ENCODE results near the gene RMND1.

DNA sequence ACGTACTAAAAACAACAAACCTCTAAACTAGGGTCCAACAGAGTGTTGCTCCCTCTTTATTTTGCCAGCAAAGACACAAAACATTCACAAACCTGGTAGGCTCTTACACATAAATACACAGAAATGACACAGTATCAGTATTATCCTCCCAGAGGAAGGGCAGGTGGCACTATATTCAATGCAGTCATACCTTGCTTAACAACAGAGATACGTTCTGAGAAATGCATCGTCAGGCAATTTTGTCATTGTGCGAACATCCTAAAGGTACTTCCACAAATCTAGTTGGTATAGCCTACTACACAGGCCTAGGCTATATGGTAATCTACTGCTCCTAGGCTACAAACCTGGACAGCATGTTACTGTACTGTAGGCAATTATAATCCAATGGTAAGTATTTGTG, 70.2 kb downstream of the RMND1 start:
- TF ChIP-seq, protein P1, sequence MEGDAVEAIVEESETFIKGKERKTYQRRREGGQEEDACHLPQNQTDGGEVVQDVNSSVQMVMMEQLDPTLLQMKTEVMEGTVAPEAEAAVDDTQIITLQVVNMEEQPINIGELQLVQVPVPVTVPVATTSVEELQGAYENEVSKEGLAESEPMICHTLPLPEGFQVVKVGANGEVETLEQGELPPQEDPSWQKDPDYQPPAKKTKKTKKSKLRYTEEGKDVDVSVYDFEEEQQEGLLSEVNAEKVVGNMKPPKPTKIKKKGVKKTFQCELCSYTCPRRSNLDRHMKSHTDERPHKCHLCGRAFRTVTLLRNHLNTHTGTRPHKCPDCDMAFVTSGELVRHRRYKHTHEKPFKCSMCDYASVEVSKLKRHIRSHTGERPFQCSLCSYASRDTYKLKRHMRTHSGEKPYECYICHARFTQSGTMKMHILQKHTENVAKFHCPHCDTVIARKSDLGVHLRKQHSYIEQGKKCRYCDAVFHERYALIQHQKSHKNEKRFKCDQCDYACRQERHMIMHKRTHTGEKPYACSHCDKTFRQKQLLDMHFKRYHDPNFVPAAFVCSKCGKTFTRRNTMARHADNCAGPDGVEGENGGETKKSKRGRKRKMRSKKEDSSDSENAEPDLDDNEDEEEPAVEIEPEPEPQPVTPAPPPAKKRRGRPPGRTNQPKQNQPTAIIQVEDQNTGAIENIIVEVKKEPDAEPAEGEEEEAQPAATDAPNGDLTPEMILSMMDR (IDR thresholded peaks at IDR 0.05) = no peak
- TF ChIP-seq POLR2A (IDR thresholded peaks at IDR 0.05) (no peak), EP300 (IDR thresholded peaks at IDR 0.05) (no peak)
